WTC11 (cell line): ENCODE measurements around the gene UBTD1. TPM values are rescaled to one million over a fixed set of nuclear protein-coding genes. Genes with fewer than 3 reads are reported as not detected.
A peak's percentile ranks its signal among the peaks of the same experiment; 100 is the strongest.

Experiments
- ATAC-seq: fragments of 200-7000 bp; cut with Tn5 transposase; 2 replicates; pipeline ENCODE4 v1.10.0; 2021; ENCODE audit warnings: mild to moderate bottlenecking, moderate library complexity
- CTCF ChIA-PET: fragments of 300-600 bp; sonication (Branson Sonifier 250); formaldehyde crosslinking; loops from one replicate; lab custom pipeline; 2021; ENCODE audit warnings: antibody characterized with exemption; lab: Charles Lee
- POLR2A ChIA-PET: fragments of 350-600 bp; sonication (Branson Sonifier 250); formaldehyde crosslinking; loops from one replicate; lab custom pipeline; 2021; ENCODE audit warnings: antibody characterized with exemption; lab: Charles Lee
- DNase-seq: peaks from one replicate; pipeline ENCODE4 v3.0.0; 2021; ENCODE audit warnings: low spot score
- H3K27ac Mint-ChIP-seq: 2 replicates; pipeline ENCODE4 v1.8.0; 2021; ENCODE audit warnings: mixed read lengths
- H3K27me3 Mint-ChIP-seq: 2 replicates; pipeline ENCODE4 v1.8.0; 2021; ENCODE audit warnings: low read depth, mild to moderate bottlenecking, moderate library complexity, mixed read lengths
- H3K36me3 Mint-ChIP-seq: 2 replicates; pipeline ENCODE4 v1.8.0; 2021; ENCODE audit warnings: mixed read lengths
- H3K4me1 Mint-ChIP-seq: 2 replicates; pipeline ENCODE4 v1.8.0; 2022; ENCODE audit warnings: mixed read lengths
- H3K4me3 Mint-ChIP-seq: 2 replicates; pipeline ENCODE4 v1.8.0; 2021; ENCODE audit warnings: mild to moderate bottlenecking, moderate library complexity, mixed read lengths
- H3K9me3 Mint-ChIP-seq: 2 replicates; pipeline ENCODE4 v1.8.0; 2021; ENCODE audit warnings: mixed read lengths
- ELF4 ChIP-seq: sonication (generic); formaldehyde crosslinking; IDR thresholded peaks from 2 replicates; pipeline ENCODE4 v1.8.1; 2022; ENCODE audit warnings: low read depth, mild to moderate bottlenecking, moderate library complexity, missing genetic modification reagents
- EMX1 ChIP-seq: fragments of 250-450 bp; sonication (Bioruptor Pico); IDR thresholded peaks from 2 replicates; pipeline ENCODE4 v1.8.0; 2021; ENCODE audit warnings: mild to moderate bottlenecking
- ERG ChIP-seq: fragments of 250-450 bp; sonication (Bioruptor Pico); IDR thresholded peaks from 2 replicates; pipeline ENCODE4 v1.8.0; 2021; ENCODE audit warnings: mild to moderate bottlenecking
- FOXJ3 ChIP-seq: sonication (generic); formaldehyde crosslinking; IDR thresholded peaks from 2 replicates; pipeline ENCODE4 v1.9.0; 2021; ENCODE audit warnings: missing genetic modification reagents, mild to moderate bottlenecking, borderline replicate concordance
- GTF2I ChIP-seq: fragments of 250-450 bp; sonication (Bioruptor Pico); conservative IDR thresholded peaks from 2 replicates; pipeline ENCODE4 v1.4.0; 2021; ENCODE audit warnings: mild to moderate bottlenecking
- HMGA2 ChIP-seq: fragments of 250-450 bp; sonication (Bioruptor Pico); IDR thresholded peaks from 2 replicates; pipeline ENCODE4 v1.4.0; 2021; ENCODE audit warnings: mild to moderate bottlenecking, moderate library complexity
- JUN ChIP-seq: sonication (generic); formaldehyde crosslinking; IDR thresholded peaks from 2 replicates; pipeline ENCODE4 v1.8.0; 2023; ENCODE audit warnings: mild to moderate bottlenecking, missing genetic modification reagents
- MXD4 ChIP-seq: fragments of 250-450 bp; sonication (Bioruptor Pico); IDR thresholded peaks from 2 replicates; pipeline ENCODE4 v1.8.0; 2021; ENCODE audit warnings: mild to moderate bottlenecking, moderate library complexity, borderline replicate concordance
- NFYB ChIP-seq: sonication (generic); formaldehyde crosslinking; conservative IDR thresholded peaks from 2 replicates; pipeline ENCODE4 v1.8.0; 2022; ENCODE audit warnings: low read depth, missing genetic modification reagents
- STAT6 ChIP-seq: sonication (generic); formaldehyde crosslinking; conservative IDR thresholded peaks from 2 replicates; pipeline ENCODE4 v1.8.1; 2023; ENCODE audit warnings: mild to moderate bottlenecking, low read depth, missing genetic modification reagents, moderate library complexity
- TEAD1 ChIP-seq: sonication (generic); formaldehyde crosslinking; IDR thresholded peaks from 2 replicates; pipeline ENCODE4 v1.8.0; 2022; ENCODE audit warnings: mild to moderate bottlenecking, missing genetic modification reagents
- TP53 ChIP-seq: sonication (generic); formaldehyde crosslinking; IDR thresholded peaks from 2 replicates; pipeline ENCODE4 v1.8.1; 2023; ENCODE audit warnings: mild to moderate bottlenecking, missing genetic modification reagents
- ZNF423 ChIP-seq: fragments of 250-450 bp; sonication (Bioruptor Pico); IDR thresholded peaks from 2 replicates; pipeline ENCODE4 v2.1.2; 2022; ENCODE audit warnings: mild to moderate bottlenecking, moderate library complexity
- ZNF425 ChIP-seq: fragments of 250-450 bp; sonication (Bioruptor Pico); conservative IDR thresholded peaks from 2 replicates; pipeline ENCODE4 v1.9.0; 2021; ENCODE audit warnings: mild to moderate bottlenecking
- total RNA-seq: library from RNA; stranded (reverse); gene quantifications from 3 replicates; pipeline ENCODE4 v1.2.3, GENCODE V29; 2021
- TF ChIP-seq, protein P1 (sequence below): fragments of 200-600 bp; IDR thresholded peaks from 2 replicates; pipeline ENCODE4 v1.8.0; 2022; ENCODE audit warnings: antibody characterized with exemption
- TF ChIP-seq, protein P2 (sequence below): sonication (generic); formaldehyde crosslinking; IDR thresholded peaks from 2 replicates; pipeline ENCODE4 v1.8.1; 2023; ENCODE audit warnings: mild to moderate bottlenecking, missing genetic modification reagents

Gene UBTD1
- total RNA-seq, 1 experiment from 2014 or later: 35.7 TPM

GRCh38 chr10:97593421-97593820 lies 94.7 kb downstream of the UBTD1 start (continued):
- TF ChIP-seq, protein P1, sequence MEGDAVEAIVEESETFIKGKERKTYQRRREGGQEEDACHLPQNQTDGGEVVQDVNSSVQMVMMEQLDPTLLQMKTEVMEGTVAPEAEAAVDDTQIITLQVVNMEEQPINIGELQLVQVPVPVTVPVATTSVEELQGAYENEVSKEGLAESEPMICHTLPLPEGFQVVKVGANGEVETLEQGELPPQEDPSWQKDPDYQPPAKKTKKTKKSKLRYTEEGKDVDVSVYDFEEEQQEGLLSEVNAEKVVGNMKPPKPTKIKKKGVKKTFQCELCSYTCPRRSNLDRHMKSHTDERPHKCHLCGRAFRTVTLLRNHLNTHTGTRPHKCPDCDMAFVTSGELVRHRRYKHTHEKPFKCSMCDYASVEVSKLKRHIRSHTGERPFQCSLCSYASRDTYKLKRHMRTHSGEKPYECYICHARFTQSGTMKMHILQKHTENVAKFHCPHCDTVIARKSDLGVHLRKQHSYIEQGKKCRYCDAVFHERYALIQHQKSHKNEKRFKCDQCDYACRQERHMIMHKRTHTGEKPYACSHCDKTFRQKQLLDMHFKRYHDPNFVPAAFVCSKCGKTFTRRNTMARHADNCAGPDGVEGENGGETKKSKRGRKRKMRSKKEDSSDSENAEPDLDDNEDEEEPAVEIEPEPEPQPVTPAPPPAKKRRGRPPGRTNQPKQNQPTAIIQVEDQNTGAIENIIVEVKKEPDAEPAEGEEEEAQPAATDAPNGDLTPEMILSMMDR: no peak
- TF ChIP-seq FOXJ3 (no peak), JUN (CRISPR knock-in tag) (no peak)

DNA sequence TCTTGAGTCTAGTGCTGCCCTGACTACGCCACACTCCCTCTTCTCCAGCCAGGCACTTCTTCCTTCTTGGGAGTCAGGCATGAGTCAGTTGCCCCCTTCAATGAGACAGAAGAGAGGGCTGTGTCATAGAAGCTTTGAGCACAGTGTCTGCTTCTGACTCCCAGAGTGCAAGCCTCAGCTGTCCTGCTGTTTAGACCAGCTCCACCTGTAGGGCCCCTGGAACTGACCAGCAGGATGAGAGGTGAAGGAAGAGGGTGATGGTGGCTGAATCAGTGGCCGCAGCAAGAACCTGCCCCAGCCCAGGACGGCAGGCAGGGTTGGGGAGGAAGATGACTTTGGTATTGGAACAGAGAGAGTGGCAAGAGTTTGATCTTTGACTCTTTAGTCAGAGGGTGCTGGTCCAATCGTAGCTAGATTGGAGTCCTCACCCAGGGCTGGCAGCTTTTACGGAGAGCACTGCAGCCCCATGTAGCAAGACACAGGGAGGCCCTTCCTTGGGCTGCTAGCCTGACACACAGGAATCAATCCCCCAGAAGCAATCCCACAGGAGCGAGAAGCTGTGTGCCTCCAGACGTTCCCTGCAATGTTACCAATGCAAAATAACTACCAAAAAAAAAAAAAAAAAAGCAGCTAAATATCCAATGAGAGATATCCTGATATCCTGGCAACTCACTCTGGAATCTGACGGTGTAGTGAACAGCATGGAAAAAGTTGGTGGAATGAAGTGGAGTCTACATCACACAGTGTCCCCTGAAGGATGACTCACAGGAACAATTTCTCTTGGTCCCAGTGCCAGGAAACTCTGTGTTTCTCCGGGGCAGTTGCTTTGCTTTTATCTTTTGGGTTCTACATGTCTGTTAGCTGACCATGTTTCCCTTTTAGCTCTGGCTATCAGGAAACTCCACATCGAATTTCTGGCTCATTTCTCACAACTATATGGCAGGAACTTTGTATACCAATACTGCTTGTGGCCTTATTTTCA lies 97.7 kb downstream of the UBTD1 start:
- Mint-ChIP-seq H3K9me3 (no peaks in the 10 kb centered on the region), H3K27me3 (no peaks in the 10 kb centered on the region), H3K36me3 (no peaks in the 10 kb centered on the region)
- ATAC-seq: no peak
- TF ChIP-seq NFYB (CRISPR knock-in tag): no peak
- TF ChIP-seq GTF2I (CRISPR knock-in tag): no peak
- no peak for TF ChIP-seq ELF4 (CRISPR knock-in tag)
- TF ChIP-seq STAT6: no peak
- TF ChIP-seq ZNF423 (CRISPR knock-in tag): no peak
- TF ChIP-seq TEAD1 (CRISPR knock-in tag): no peak
- TF ChIP-seq EMX1 (CRISPR knock-in tag): no peak
- no peak for TF ChIP-seq JUN (CRISPR knock-in tag)
- no peak for TF ChIP-seq TP53 (CRISPR knock-in tag)
- TF ChIP-seq ZNF425 (CRISPR knock-in tag): no peak
- TF ChIP-seq, all 79 proteins: peak for 0
- CTCF ChIA-PET: interaction anchor here (0.8 to 1.3 kb wide), 4 partner anchors 16 to 132 kb away, joined by 3 to 5 read pairs (median 4); no protein-coding TSS in a partner anchor
- DNase-seq: no peak
- Mint-ChIP-seq H3K4me3 (no peak overlapping the region), H3K4me1 (no peaks in the 10 kb centered on the region; the same call in 1 of the 2 replicates), H3K27ac (0 out of 2 replicates have a peak overlapping the region, but pooled peaks have one; percentile 69)
- POLR2A ChIA-PET: interaction anchor here (0.7 kb wide), 1 partner anchor 13 kb away, joined by 3 read pairs; the partner anchor contains the start of gene HOGA1

GRCh38 chr10:97597778-97598177 lies 99.1 kb downstream of the UBTD1 start:
- DNase-seq: no peak
- TF ChIP-seq MXD4 (CRISPR knock-in tag): no peak
- TF ChIP-seq ERG (CRISPR knock-in tag): no peak
- TF ChIP-seq NFYB (CRISPR knock-in tag): no peak
- TF ChIP-seq, protein P2, sequence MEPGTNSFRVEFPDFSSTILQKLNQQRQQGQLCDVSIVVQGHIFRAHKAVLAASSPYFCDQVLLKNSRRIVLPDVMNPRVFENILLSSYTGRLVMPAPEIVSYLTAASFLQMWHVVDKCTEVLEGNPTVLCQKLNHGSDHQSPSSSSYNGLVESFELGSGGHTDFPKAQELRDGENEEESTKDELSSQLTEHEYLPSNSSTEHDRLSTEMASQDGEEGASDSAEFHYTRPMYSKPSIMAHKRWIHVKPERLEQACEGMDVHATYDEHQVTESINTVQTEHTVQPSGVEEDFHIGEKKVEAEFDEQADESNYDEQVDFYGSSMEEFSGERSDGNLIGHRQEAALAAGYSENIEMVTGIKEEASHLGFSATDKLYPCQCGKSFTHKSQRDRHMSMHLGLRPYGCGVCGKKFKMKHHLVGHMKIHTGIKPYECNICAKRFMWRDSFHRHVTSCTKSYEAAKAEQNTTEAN (CRISPR knock-in tag): no peak
- TF ChIP-seq HMGA2 (CRISPR knock-in tag): no peak
- no peaks in the 10 kb centered on the region for H3K27me3 Mint-ChIP-seq
- ChIA-PET POLR2A (no interaction called here), CTCF (interaction anchor here (0.9 to 1.5 kb wide), 2 partner anchors 15 to 25 kb away, joined by 3 to 5 read pairs; partner anchors contain the start of gene ANKRD2)
- H3K4me3 Mint-ChIP-seq: no peak overlapping the region
- no peaks in the 10 kb centered on the region for H3K9me3 Mint-ChIP-seq
- H3K27ac Mint-ChIP-seq: no peak overlapping the region
- no peak for ATAC-seq
- H3K36me3 Mint-ChIP-seq: no peaks in the 10 kb centered on the region
- peaks cover 4% of the 10 kb centered on the region for H3K4me1 Mint-ChIP-seq
